NB4 (cell line): ENCODE data around the gene PDP2.

Experiments used
- DNase-seq: peaks from one replicate; pipeline ENCODE4 v3.0.0; 2010; ENCODE audit warnings: low read depth
- H3K4me3 ChIP-seq: one replicate; pipeline ENCODE4 v1.5.1; 2011; ENCODE audit warnings: mild to moderate bottlenecking, low read depth, low read length, moderate library complexity
- CTCF ChIP-seq: IDR thresholded peaks from one replicate; pipeline ENCODE4 v1.5.1; 2012; ENCODE audit warnings: low read depth, low read length
- MYC ChIP-seq: IDR thresholded peaks from 2 replicates; pipeline ENCODE4 v1.6.1; 2011; ENCODE audit warnings: low read depth, low read length
- POLR2A ChIP-seq: IDR thresholded peaks from 2 replicates; pipeline ENCODE4 v1.6.1; 2011; ENCODE audit warnings: mild to moderate bottlenecking; ENCODE audit not compliant: insufficient read length; ENCODE audit errors: extremely low read depth
- TF ChIP-seq, protein P1 (sequence below): IDR thresholded peaks from 2 replicates; pipeline ENCODE4 v1.6.1; 2011; ENCODE audit warnings: low read depth, low read length

The PDP2 gene

DNA sequence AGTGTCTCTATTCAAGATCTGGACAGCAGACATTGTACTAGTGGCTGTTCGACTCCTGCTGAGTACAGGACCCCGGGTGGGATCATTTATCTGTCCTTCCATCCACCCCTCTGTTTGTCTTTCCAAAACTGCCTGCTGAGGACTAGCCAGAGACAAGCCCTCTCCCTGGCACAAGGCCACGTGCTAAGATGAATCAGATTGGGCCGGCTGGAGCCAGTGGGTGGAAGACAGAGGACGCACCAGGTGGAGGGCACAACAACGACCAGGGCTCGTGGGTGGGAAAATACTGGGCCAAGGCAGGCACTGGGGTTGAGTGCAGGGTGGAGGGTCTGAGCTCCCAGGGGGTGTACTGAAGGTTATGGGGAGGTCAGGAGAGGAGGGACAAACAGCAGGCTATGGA is 37.5 kb upstream of the PDP2 start:
- TF ChIP-seq, protein P1, sequence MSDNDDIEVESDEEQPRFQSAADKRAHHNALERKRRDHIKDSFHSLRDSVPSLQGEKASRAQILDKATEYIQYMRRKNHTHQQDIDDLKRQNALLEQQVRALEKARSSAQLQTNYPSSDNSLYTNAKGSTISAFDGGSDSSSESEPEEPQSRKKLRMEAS, result no peak
- TF ChIP-seq MYC (no peak), CTCF (no peak), POLR2A (no peak)
- no peak for DNase-seq
- H3K4me3 ChIP-seq, result no peak overlapping the region

DNA sequence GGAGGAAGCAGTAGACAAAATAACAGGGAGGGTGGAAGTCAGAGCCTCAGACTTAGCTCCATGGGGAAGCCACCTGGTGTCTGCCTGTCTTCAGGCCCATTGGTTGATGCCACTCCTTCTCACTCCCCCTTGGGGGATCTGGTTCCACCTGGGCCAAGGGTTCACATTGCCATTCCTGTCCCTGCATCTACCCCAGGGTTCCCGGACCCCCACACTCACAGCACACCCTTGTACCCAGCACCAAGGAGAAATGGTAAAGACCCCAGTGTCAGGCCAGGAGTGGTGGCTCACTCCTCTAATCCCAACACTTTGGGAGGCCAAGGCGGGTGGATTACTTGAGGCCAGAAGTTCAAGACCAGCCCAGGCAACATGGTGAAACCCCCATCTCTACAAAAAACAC is 37.1 kb upstream of the PDP2 start:
- no peak for TF ChIP-seq CTCF
- TF ChIP-seq POLR2A, result no peak
- H3K4me3 ChIP-seq, result no peak overlapping the region
- no peak for DNase-seq

GRCh38 chr16:66844009-66844341 is 36.3 kb upstream of the PDP2 start:
- H3K4me3 ChIP-seq, result no peak overlapping the region
- TF ChIP-seq CTCF (no peak), MYC (no peak), POLR2A (no peak)
- TF ChIP-seq, protein P1, result no peak
- no peak for DNase-seq

- H3K4me3 ChIP-seq, result no peak within 1 kb of the TSS
- TF ChIP-seq MYC (no peak), POLR2A (no peak), CTCF (no peak)
- TF ChIP-seq, protein P1, result no peak
- DNase-seq, result no peak
Observed at GRCh38 chr16:66844342-66845079, 35.8 kb upstream of the PDP2 start, which contains the start of gene CA7. Gene CA7, plus strand, starts transcription at chr16:66844414. Its CDS starts 74 bp downstream, at chr16:66844488.

- DNase-seq, result no peak
- TF ChIP-seq MYC, result no peak
- TF ChIP-seq CTCF, result no peak
- no peak for TF ChIP-seq POLR2A
- TF ChIP-seq, protein P1, result no peak
Observed at GRCh38 chr16:66845080-66845410, 35.3 kb upstream of the PDP2 start.

DNA sequence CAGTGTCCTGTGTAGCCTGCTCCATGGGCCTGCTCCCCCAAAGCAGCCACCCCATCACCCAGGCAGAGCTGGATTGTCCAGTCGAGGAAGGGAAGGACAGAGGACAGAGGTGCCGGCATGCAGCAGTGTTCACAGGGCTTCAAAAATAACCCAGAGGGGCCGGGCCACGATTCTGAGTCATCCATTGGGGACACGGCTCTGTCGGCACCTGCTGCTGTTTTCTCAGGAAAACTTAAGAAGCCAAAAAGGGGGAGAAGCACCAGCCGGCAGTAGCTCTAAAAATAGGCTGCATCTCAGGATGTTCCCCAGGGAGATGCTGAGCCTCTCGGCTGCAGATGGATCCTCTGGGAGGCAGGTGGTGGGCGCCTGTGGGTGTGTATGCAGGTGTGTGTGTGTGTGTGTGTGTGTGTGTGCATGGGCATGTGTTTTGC is 34.5 kb upstream of the PDP2 start:
- H3K4me3 ChIP-seq, result no peak overlapping the region
- DNase-seq, result no peak
- TF ChIP-seq, protein P1, result no peak
- no peak for TF ChIP-seq MYC
- TF ChIP-seq CTCF, result no peak
- TF ChIP-seq POLR2A, result no peak

More at GRCh38 chr16:66845080-66845410, 35.3 kb upstream of the PDP2 start:
- no peak overlapping the region for H3K4me3 ChIP-seq
